GM12872 (cell line): Measurements from ENCODE around the gene KCMF1.

Experiments
- TF ChIP-seq, protein P1 (sequence below): IDR thresholded peaks from 3 replicates; pipeline ENCODE4 v1.5.1; 2011; ENCODE audit warnings: low read depth, mild to moderate bottlenecking, low read length, moderate library complexity; ENCODE audit not compliant: insufficient read depth

The KCMF1 gene

DNA sequence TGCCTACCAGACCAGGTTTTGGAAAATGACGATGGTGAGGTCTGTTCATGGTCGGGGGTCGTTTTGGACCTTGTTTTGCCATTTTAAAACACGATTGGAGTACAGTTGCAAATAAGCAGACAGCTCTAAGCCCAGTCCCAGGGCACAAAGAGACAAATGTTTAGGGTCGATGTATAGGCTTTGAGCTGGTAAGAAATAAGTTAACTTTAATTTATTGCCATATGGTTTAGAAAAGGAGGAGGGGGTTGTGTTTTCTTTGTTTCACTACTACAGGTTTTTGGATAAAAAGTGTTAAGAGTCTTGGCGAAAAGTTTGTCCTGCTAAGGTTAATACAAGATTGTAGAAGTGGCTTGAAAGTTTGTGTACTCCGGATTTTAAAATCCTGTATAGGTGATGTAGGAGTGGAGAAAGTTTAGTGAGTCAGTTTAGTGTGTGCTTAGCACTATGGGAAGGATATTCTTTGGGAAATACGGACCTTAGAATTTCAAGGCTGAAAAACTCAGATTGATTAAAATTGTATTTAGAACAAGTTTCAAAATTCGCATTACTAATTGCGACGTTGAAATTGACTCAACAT, 1.3 kb downstream of the KCMF1 start:
- TF ChIP-seq, protein P1, sequence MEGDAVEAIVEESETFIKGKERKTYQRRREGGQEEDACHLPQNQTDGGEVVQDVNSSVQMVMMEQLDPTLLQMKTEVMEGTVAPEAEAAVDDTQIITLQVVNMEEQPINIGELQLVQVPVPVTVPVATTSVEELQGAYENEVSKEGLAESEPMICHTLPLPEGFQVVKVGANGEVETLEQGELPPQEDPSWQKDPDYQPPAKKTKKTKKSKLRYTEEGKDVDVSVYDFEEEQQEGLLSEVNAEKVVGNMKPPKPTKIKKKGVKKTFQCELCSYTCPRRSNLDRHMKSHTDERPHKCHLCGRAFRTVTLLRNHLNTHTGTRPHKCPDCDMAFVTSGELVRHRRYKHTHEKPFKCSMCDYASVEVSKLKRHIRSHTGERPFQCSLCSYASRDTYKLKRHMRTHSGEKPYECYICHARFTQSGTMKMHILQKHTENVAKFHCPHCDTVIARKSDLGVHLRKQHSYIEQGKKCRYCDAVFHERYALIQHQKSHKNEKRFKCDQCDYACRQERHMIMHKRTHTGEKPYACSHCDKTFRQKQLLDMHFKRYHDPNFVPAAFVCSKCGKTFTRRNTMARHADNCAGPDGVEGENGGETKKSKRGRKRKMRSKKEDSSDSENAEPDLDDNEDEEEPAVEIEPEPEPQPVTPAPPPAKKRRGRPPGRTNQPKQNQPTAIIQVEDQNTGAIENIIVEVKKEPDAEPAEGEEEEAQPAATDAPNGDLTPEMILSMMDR: no peak

DNA sequence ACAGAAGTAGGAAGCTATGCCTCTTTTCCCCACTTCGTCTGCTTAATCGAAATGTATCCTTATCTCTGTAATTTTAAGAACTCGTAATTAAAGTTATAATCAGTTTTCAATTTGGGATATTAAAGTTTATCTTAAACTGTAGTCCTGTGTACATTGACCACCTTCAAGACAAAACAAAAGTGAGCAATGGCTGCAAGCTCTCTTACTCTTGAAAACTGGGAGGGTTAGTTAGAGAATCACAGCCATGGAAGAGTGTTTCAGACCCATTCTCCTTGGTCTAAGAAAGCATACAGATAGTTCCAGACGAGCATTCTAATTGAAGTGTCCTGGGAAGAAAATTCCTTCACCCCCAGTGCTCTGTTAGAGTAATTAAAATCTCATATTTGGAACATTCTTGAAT, 2.0 kb downstream of the KCMF1 start:
- TF ChIP-seq, protein P1: no peak

DNA sequence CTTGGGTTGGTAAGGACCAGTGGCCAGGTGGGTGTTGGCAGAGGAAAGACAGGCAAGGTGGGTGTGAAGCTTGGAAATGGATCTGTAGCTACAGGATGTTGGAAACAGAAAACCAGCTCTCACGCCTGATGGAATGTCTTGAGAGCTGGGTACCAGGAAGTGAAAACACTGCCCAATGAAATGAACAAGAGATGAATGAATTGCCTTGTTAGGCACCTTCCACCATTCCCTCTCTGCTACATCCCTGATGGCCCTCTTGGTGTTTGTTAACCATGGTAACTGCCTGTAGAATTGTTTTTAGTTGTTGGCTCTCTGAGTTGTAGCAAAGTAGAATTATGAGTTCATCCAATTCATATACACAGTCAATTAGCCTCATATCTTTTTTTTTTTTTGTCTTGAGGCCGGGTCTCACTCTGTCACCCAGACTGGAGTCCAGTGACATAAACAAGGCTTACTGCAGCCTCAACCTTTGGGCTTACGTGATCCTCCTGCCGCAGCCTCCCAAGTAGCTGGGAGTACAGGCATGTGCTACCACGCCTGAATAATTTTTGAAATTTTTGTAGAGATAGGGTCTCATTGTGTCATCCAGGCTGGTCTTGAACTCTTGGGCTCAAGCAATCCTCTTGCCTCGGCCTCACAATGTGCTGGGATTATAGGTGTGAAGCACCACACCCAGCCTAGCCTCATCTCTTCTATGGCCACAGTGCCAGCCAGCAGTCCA, 9.5 kb downstream of the KCMF1 start:
- TF ChIP-seq, protein P1: no peak

DNA sequence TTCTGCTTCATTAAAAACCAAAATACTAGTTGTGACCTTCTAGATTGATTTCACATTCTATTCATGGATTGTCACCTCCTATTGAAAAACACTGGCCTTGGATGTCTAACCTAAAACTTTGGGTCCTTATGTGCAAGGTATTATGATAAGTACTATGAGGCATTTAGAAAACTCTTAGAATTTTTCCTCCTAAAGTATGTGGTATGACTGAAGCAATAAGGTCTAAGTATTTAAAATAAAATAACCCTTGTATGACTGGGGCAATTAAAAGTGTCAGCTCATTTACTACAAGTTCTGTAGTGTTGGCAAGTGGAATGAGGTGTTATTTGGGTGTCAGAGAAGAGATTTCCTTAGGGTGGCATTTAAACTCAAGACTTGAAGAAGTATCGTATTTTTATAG, 15.1 kb downstream of the KCMF1 start:
- TF ChIP-seq, protein P1: no peak

DNA sequence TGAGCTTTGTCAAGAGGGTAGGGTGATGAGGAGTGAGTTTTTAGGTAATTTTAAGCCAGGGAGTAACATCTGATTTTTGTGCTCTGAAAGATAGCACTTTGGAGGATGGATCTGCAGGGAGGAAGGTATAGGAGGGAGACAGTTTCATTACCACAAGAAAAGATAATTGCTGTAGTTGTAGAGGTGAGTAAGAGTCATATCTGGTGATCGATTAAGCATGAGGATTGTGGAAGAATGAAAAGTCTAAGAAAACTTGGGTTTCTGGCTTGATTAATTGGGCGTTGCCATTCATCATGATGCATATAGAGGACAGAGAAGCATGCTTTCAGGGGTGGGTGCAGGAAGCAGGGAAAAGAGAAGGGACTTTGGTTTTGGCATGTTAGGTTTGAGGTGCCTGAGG, 18.5 kb downstream of the KCMF1 start:
- TF ChIP-seq, protein P1: no peak

DNA sequence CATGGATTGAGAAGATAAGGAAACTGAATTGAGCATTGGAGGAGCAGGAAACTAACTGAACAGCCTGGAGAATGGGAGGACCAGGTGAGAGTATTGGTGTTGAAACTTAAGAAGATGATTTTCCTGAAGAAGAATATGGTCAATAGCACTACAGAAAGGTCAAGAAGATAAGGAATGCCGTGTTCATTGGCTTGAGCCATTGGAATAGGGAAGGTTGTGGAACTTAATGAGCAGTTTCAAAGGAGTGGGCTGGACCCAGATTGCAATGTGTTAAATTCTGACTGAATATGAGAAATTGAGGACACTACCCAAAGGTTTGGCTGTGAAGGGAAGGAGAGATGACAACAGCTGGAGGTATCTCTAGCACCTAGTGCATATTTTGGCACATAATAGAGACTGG, 19.0 kb downstream of the KCMF1 start:
- TF ChIP-seq, protein P1: no peak

DNA sequence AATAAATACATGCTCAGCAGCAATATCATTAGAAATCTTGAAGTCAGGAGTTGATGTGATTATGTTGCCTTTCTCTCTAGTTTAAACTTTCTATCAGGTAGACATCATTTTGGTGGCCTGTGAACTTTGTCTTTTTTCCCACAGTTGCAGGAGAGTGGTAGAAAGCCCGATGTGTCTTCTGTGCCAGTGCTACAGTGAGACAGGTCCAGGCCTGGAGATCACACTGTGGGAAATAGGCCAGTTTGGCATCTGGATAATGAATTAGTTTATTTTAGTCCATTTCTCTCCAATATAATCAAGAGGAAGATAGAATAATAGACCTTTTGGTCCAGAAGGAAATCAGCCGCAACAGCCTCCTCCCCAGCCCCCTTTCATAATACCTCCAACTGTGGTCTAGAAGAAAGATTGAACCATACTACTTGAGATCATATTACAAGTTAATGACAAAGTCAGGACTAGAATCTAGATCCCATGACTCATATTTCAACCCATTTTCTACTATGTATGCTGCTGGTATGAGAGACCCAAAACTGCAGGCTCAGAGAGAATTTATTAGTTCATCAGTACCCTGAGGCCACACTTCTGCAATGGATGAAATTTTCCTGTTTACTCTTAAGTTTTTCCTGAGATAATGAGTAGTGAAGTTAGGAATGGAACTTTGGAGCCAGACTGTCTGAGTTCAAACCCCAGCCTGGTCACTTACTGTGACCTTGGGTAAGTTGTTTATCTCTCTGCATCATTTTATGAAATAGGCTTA, 20.6 kb downstream of the KCMF1 start:
- TF ChIP-seq, protein P1: no peak
